HG02623 (cell line): ENCODE results near the gene QRFP.
"Not testable (repeated sequence)": the region's sequence is repeated elsewhere in the genome, so short reads cannot be mapped to it uniquely, and the experiment has no call there.

Experiments
- ATAC-seq: cut with Tn5 transposase; IDR thresholded peaks from one replicate; pipeline ENCODE4 v1.9.1; 2021; ENCODE audit warnings: moderate library complexity; ENCODE audit not compliant: unreplicated experiment

QRFP gene

GRCh38 chr9:130920762-130921299, 24.2 kb upstream of the QRFP start:
- no peak for ATAC-seq

GRCh38 chr9:130920233-130920632, 23.6 kb upstream of the QRFP start:
- ATAC-seq, result no peak

GRCh38 chr9:130919559-130920145, 23.0 kb upstream of the QRFP start:
- no peak for ATAC-seq

- no peak for ATAC-seq
Measured at GRCh38 chr9:130918826-130919558, 22.4 kb upstream of the QRFP start.

- ATAC-seq, result no peak
Measured at GRCh38 chr9:130918101-130918825, 21.7 kb upstream of the QRFP start.

GRCh38 chr9:130917168-130917960, 20.8 kb upstream of the QRFP start:
- ATAC-seq, result no peak

GRCh38 chr9:130915096-130915447, 18.5 kb upstream of the QRFP start:
- ATAC-seq, result no peak

GRCh38 chr9:130914417-130915095, 17.9 kb upstream of the QRFP start:
- no peak for ATAC-seq

GRCh38 chr9:130913599-130914416, 17.2 kb upstream of the QRFP start:
- ATAC-seq, result no peak

- no peak for ATAC-seq
Measured at GRCh38 chr9:130912932-130913598, 16.5 kb upstream of the QRFP start.

GRCh38 chr9:130911254-130912049, 14.8 kb upstream of the QRFP start:
- ATAC-seq, result no peak

- not testable (repeated sequence) for ATAC-seq
Measured at GRCh38 chr9:130910670-130911069, 14.1 kb upstream of the QRFP start.

GRCh38 chr9:130910041-130910440, 13.4 kb upstream of the QRFP start:
- not testable (repeated sequence) for ATAC-seq

GRCh38 chr9:130908878-130909355, 12.3 kb upstream of the QRFP start:
- ATAC-seq, result no peak

GRCh38 chr9:130908146-130908877, 11.7 kb upstream of the QRFP start:
- no peak for ATAC-seq

GRCh38 chr9:130906735-130907416, 10.3 kb upstream of the QRFP start:
- no peak for ATAC-seq
